SU-DHL-6 (cell line): Measurements from ENCODE around the gene KLHL1.

Experiments used
- EZH2phosphoT487 ChIP-seq: fragments of 200-600 bp; sonication (generic), shearing (Covaris generic); conservative IDR thresholded peaks from 2 replicates; pipeline ENCODE4 v1.6.1; 2018; ENCODE audit warnings: mild to moderate bottlenecking, antibody characterized with exemption, low read length, moderate library complexity, mixed read lengths
- TF ChIP-seq, protein P1 (sequence below): fragments of 200-600 bp; sonication (generic); IDR thresholded peaks from one replicate; pipeline ENCODE4 v1.5.1; 2017; ENCODE audit warnings: antibody characterized with exemption, mild to moderate bottlenecking, low read length, moderate library complexity; ENCODE audit not compliant: insufficient read depth, poor library complexity, severe bottlenecking

DNA sequence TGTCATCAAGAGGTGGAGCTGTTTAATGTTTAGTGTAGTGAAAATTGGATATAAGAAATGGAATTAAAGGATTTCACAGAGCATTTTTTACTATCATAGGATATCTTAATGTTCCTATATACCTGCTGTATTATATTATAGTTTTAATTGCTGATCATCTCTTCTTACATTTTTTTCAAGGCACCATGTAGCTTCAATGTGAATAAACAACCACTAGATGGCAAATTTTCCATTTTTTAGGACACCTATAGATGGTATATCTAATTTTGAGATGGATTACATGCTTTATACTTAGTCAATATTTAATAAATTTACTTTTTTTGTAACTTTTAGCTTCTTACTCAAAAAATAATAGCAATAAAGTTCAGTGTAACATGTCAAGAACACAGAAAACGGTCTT lies 9.6 kb downstream of the KLHL1 start:
- TF ChIP-seq, protein P1, sequence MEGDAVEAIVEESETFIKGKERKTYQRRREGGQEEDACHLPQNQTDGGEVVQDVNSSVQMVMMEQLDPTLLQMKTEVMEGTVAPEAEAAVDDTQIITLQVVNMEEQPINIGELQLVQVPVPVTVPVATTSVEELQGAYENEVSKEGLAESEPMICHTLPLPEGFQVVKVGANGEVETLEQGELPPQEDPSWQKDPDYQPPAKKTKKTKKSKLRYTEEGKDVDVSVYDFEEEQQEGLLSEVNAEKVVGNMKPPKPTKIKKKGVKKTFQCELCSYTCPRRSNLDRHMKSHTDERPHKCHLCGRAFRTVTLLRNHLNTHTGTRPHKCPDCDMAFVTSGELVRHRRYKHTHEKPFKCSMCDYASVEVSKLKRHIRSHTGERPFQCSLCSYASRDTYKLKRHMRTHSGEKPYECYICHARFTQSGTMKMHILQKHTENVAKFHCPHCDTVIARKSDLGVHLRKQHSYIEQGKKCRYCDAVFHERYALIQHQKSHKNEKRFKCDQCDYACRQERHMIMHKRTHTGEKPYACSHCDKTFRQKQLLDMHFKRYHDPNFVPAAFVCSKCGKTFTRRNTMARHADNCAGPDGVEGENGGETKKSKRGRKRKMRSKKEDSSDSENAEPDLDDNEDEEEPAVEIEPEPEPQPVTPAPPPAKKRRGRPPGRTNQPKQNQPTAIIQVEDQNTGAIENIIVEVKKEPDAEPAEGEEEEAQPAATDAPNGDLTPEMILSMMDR, result peak; percentile 38
- no peak for TF ChIP-seq EZH2phosphoT487
